Measurements from ENCODE around the gene ST3GAL3. TPM values are rescaled to one million over a fixed set of nuclear protein-coding genes. Genes with fewer than 3 reads are reported as not detected.
"Not testable (repeated sequence)": the region's sequence is repeated elsewhere in the genome, so short reads cannot be mapped to it uniquely, and the experiment has no call there.

ST3GAL3 gene
- total and polyA plus RNA-seq, 2 donors (not counting 3 experiments of a cell fraction or from before 2014, with no cell fraction given) = 14.3 to 35.8 TPM

GRCh38 chr1:43776043-43776761 is 68.9 kb downstream of the ST3GAL3 start:
- ChIA-PET POLR2A (no interaction called here), CTCF (no interaction called here)
- Histone ChIP-seq H3K36me3 (ENCODE audit: control insufficient read depth in 2 of 2, extremely low read depth in 1 of 2, insufficient read depth in 2 of 2, low read length in 2 of 2) (no peaks in the 10 kb centered on the region), H3K9ac (replicated peaks; ENCODE audit: extremely low read depth, insufficient read depth, low read length) (no peak overlapping the region), H3K4me3 (replicated peaks in 1 of 3; ENCODE audit: insufficient read depth in 1 of 3, low read depth in 1 of 3, low read length in 3 of 3) (no peak overlapping the region), H4K20me1 (replicated peaks; ENCODE audit: control insufficient read depth, extremely low read depth, insufficient read depth, low read length) (no peaks in the 10 kb centered on the region), H3K9me1 (replicated peaks; ENCODE audit: control insufficient read depth, extremely low read depth, insufficient read depth, low read length) (no peaks in the 10 kb centered on the region), H2AFZ (ENCODE audit: low read depth, low read length) (no peak overlapping the region), H3K27ac (ENCODE audit: insufficient read depth, low read depth, low read length) (no peak overlapping the region), H3K79me2 (ENCODE audit: control insufficient read depth, insufficient read depth, low read length) (no peaks in the 10 kb centered on the region), H3K27me3 (ENCODE audit: control insufficient read depth in 2 of 2, insufficient read depth in 2 of 2, low read length in 2 of 2) (no peaks in the 10 kb centered on the region), H3K4me1 (ENCODE audit: control insufficient read depth, extremely low read depth, insufficient read depth, low read length) (no peaks in the 10 kb centered on the region), H3K9me3 (replicated peaks; ENCODE audit: control insufficient read depth, insufficient read depth, low read length) (no peaks in the 10 kb centered on the region), H3K4me2 (ENCODE audit: insufficient read depth, low read length) (no peak overlapping the region)
- intact Hi-C loops (cut with micrococcal nuclease) (no loop called here), dilution Hi-C loops (cut with MboI; ENCODE audit: extremely low pct_ligation_motif_present, low sequenced_read_pairs) (no loop called here)
- no TSS peak for BruUV-seq (replicated peaks)
- no peak for TF ChIP-seq CTCF (IDR thresholded peaks at IDR 0.05; ENCODE audit: extremely low read depth in 1 of 2, insufficient read depth in 1 of 2, low read depth in 1 of 2, low read length in 2 of 2)
- DNase-seq (ENCODE audit: low read depth, low spot score) = peak; percentile 22
- no peak for FAIRE-seq

- intact Hi-C loops (cut with micrococcal nuclease); H3K27ac ChIP-seq (ENCODE audit: insufficient read depth, low read depth, low read length); H3K79me2 ChIP-seq (ENCODE audit: control insufficient read depth, insufficient read depth, low read length); H3K9me3 ChIP-seq (replicated peaks; ENCODE audit: control insufficient read depth, insufficient read depth, low read length); H3K27me3 ChIP-seq (ENCODE audit: control insufficient read depth in 2 of 2, insufficient read depth in 2 of 2, low read length in 2 of 2); dilution Hi-C loops (cut with MboI; ENCODE audit: extremely low pct_ligation_motif_present, low sequenced_read_pairs); H3K9me1 ChIP-seq (replicated peaks; ENCODE audit: control insufficient read depth, extremely low read depth, insufficient read depth, low read length); H4K20me1 ChIP-seq (replicated peaks; ENCODE audit: control insufficient read depth, extremely low read depth, insufficient read depth, low read length); H3K4me2 ChIP-seq (ENCODE audit: insufficient read depth, low read length); BruUV-seq (replicated peaks); POLR2A ChIA-PET; H3K9ac ChIP-seq (replicated peaks; ENCODE audit: extremely low read depth, insufficient read depth, low read length); FAIRE-seq; H3K4me1 ChIP-seq (ENCODE audit: control insufficient read depth, extremely low read depth, insufficient read depth, low read length); H2AFZ ChIP-seq (ENCODE audit: low read depth, low read length); DNase-seq (ENCODE audit: low read depth, low spot score); H3K36me3 ChIP-seq (ENCODE audit: control insufficient read depth in 2 of 2, extremely low read depth in 1 of 2, insufficient read depth in 2 of 2, low read length in 2 of 2); H3K4me3 ChIP-seq (replicated peaks in 1 of 3; ENCODE audit: insufficient read depth in 1 of 3, low read depth in 1 of 3, low read length in 3 of 3): not testable (repeated sequence)
- CTCF ChIA-PET = interaction anchor here (1.3 kb wide), 1 partner anchor 157 kb away, joined by 4 read pairs; no protein-coding TSS in a partner anchor
Measured at GRCh38 chr1:43777916-43778315, 70.6 kb downstream of the ST3GAL3 start.
